CD4-positive, alpha-beta T cell treated with Interleukin-2 at 100 ng/mL for 4 hours (primary cell): ENCODE data around the gene DLL1.

ENCODE experiments used
- DNase-seq: peaks from one replicate; pipeline ENCODE4 v3.0.0-alpha.2; 2020; ENCODE audit warnings: low spot score

Gene DLL1

GRCh38 chr6:170249817-170250216, 41.1 kb downstream of the DLL1 start:
- DNase-seq = no peak

- no peak for DNase-seq
These were observed 41.8 kb downstream of the DLL1 start for GRCh38 chr6:170248861-170249600.

GRCh38 chr6:170248111-170248805, 42.6 kb downstream of the DLL1 start:
- no peak for DNase-seq

- DNase-seq = no peak
These were observed 43.6 kb downstream of the DLL1 start for GRCh38 chr6:170247178-170247701.

GRCh38 chr6:170245475-170245992, 45.3 kb downstream of the DLL1 start:
- DNase-seq = no peak

GRCh38 chr6:170244721-170245474, 46.0 kb downstream of the DLL1 start:
- no peak for DNase-seq

GRCh38 chr6:170243791-170244291, 47.0 kb downstream of the DLL1 start:
- DNase-seq = no peak

- no peak for DNase-seq
These were observed 47.5 kb downstream of the DLL1 start for GRCh38 chr6:170243386-170243785.

GRCh38 chr6:170238741-170239565, 51.9 kb downstream of the DLL1 start:
- DNase-seq = no peak

- no peak for DNase-seq
These were observed 52.7 kb downstream of the DLL1 start for GRCh38 chr6:170237999-170238740.

- DNase-seq = no peak
These were observed 54.6 kb downstream of the DLL1 start for GRCh38 chr6:170236131-170236836.

GRCh38 chr6:170235391-170236125, 55.3 kb downstream of the DLL1 start:
- DNase-seq = no peak

GRCh38 chr6:170234419-170234818, 56.5 kb downstream of the DLL1 start:
- DNase-seq = no peak

- no peak for DNase-seq
These were observed 57.3 kb downstream of the DLL1 start for GRCh38 chr6:170233286-170234205.
